HCT116 (cell line): ENCODE measurements around the gene SMPDL3B. TPM values are rescaled to one million over a fixed set of nuclear protein-coding genes. Genes with fewer than 3 reads are reported as not detected.

ENCODE experiments used
- ATAC-seq: fragments of 200-7000 bp; cut with Tn5 transposase; 2 replicates; pipeline ENCODE4 v1.9.1; 2020; ENCODE audit warnings: mild to moderate bottlenecking, moderate library complexity
- BruUV-seq: library from RNA; stranded (reverse); fragments of 400-500 nt; replicated peaks from 2 replicates; lab custom pipeline; 2021; lab: Mats Ljungman, UMichigan
- CTCF ChIA-PET: fragments of 300-600 bp; sonication (Branson Sonifier 250); formaldehyde crosslinking; loops from one replicate; lab custom pipeline; 2021; ENCODE audit warnings: antibody characterized with exemption; lab: Charles Lee
- POLR2A ChIA-PET: fragments of 300-600, 350-600 bp; sonication (Branson Sonifier 250); formaldehyde crosslinking; loops from one replicate; lab custom pipeline; 2021; ENCODE audit warnings: antibody characterized with exemption; lab: Charles Lee
- RAD21 ChIA-PET, 2 experiments: fragments of 300-600 bp; sonication (Branson Sonifier 250); formaldehyde crosslinking; loops; one replicate each; lab custom pipeline; 2023; ENCODE audit warnings: low total read pairs in 2 of 2; ENCODE audit not compliant: uncharacterized antibody in 2 of 2, unreplicated experiment in 2 of 2, low non-redundant PET in 1 of 2; lab: Charles Lee
- DNase-seq: peaks from one replicate; pipeline ENCODE4 v3.0.0-alpha.2; 2010; ENCODE audit warnings: low read depth, low spot score
- H2AFZ ChIP-seq: fragments of 200-600 bp; shearing (Covaris generic), sonication (generic); 2 replicates; pipeline ENCODE4 v1.6.1; 2017; ENCODE audit warnings: low read depth, mixed run types, mixed read lengths, antibody characterized with exemption, low read length; ENCODE audit not compliant: poor library complexity, severe bottlenecking
- H3K27ac ChIP-seq: 2 replicates; pipeline ENCODE4 v1.5.1; 2012; ENCODE audit warnings: low read depth, low read length
- H3K27me3 ChIP-seq: fragments of 200-600 bp; sonication (generic); 2 replicates; pipeline ENCODE4 v1.6.1; 2016; ENCODE audit warnings: mixed run types, low read length, mixed read lengths; ENCODE audit not compliant: insufficient read depth
- H3K36me3 ChIP-seq, 2 experiments: fragments of 200-500 bp in 1 of 2; fragments of 200-600 bp in 1 of 2; sonication (Bioruptor generic) in 1 of 2; sonication (generic) in 1 of 2; 2 replicates each; pipeline versions ENCODE4 v1.5.1 to v1.6.1; 2014 to 2016; ENCODE audit warnings: low read length in 2 of 2, inconsistent platforms in 1 of 2, mixed read lengths in 1 of 2, mixed run types in 1 of 2; ENCODE audit not compliant: insufficient read depth in 2 of 2, control insufficient read depth in 1 of 2
- H3K4me1 ChIP-seq, 2 experiments: fragments of 200-600 bp in 1 of 2; sonication (generic) in 1 of 2; 2 replicates each; pipeline versions ENCODE4 v1.5.1 to v1.6.1; 2012 to 2017; ENCODE audit warnings: low read length in 2 of 2, inconsistent platforms in 1 of 2, mild to moderate bottlenecking in 1 of 2, mixed read lengths in 1 of 2, mixed run types in 1 of 2, moderate library complexity in 1 of 2; ENCODE audit not compliant: insufficient read depth in 2 of 2, control insufficient read depth in 1 of 2
- H3K4me2 ChIP-seq: fragments of 200-600 bp; sonication (generic); 2 replicates; pipeline ENCODE4 v1.6.1; 2017; ENCODE audit warnings: mixed run types, low read length, mixed read lengths
- H3K4me3 ChIP-seq, 2 experiments: fragments of 200-600 bp in 1 of 2; sonication (generic) in 1 of 2; replicated peaks in 1 of 2; 2 replicates each; pipeline ENCODE4 v1.5.1; 2011 to 2016; ENCODE audit warnings: low read length in 2 of 2, control low read depth in 1 of 2, low read depth in 1 of 2, mild to moderate bottlenecking in 1 of 2, mixed read lengths in 1 of 2, mixed run types in 1 of 2
- H3K79me2 ChIP-seq: fragments of 200-600 bp; sonication (generic); 2 replicates; pipeline ENCODE4 v1.6.1; 2017; ENCODE audit warnings: mild to moderate bottlenecking, mixed run types, low read length, moderate library complexity, mixed read lengths; ENCODE audit not compliant: insufficient read depth
- H3K9ac ChIP-seq: fragments of 200-600 bp; sonication (generic); 2 replicates; pipeline ENCODE4 v1.6.1; 2016; ENCODE audit warnings: low read length, mixed read lengths
- H3K9me2 ChIP-seq: fragments of 200-600 bp; sonication (generic), shearing (Covaris generic); 2 replicates; pipeline ENCODE4 v1.6.1; 2017; ENCODE audit warnings: mixed run types, mild to moderate bottlenecking, moderate library complexity; ENCODE audit not compliant: insufficient read depth
- H3K9me3 ChIP-seq, 2 experiments: fragments of 200-500 bp in 1 of 2; fragments of 200-600 bp in 1 of 2; sonication (Bioruptor generic) in 1 of 2; sonication (generic) in 1 of 2; 2 replicates each; pipeline ENCODE4 v1.6.1; 2014 to 2017; ENCODE audit warnings: low read length in 2 of 2, mixed read lengths in 2 of 2, inconsistent platforms in 1 of 2, low read depth in 1 of 2, mild to moderate bottlenecking in 1 of 2, mixed run types in 1 of 2, moderate library complexity in 1 of 2; ENCODE audit not compliant: control insufficient read depth in 1 of 2, insufficient read depth in 1 of 2
- H4K20me1 ChIP-seq: fragments of 200-600 bp; sonication (generic), shearing (Covaris generic); 2 replicates; pipeline ENCODE4 v1.6.1; 2017; ENCODE audit warnings: mixed run types, mild to moderate bottlenecking, moderate library complexity; ENCODE audit not compliant: insufficient read depth
- CBX3 ChIP-seq: IDR thresholded peaks from 2 replicates; pipeline ENCODE4 v1.6.1; 2012; ENCODE audit warnings: low read depth
- CEBPB ChIP-seq: IDR thresholded peaks from 2 replicates; pipeline ENCODE4 v1.6.1; 2012; ENCODE audit warnings: low read depth
- EGR1 ChIP-seq: IDR thresholded peaks from 2 replicates; pipeline ENCODE4 v1.6.1; 2012; ENCODE audit warnings: low read depth
- ELF1 ChIP-seq: IDR thresholded peaks from 2 replicates; pipeline ENCODE4 v1.6.1; 2012; ENCODE audit warnings: low read depth, borderline replicate concordance
- EZH2 ChIP-seq: fragments of 200-600 bp; sonication (generic); IDR thresholded peaks from 2 replicates; pipeline ENCODE4 v1.6.1; 2017; ENCODE audit warnings: antibody characterized with exemption, mixed run types
- FOSL1 ChIP-seq: IDR thresholded peaks from 2 replicates; pipeline ENCODE4 v1.6.1; 2012; ENCODE audit warnings: low read depth
- JUND ChIP-seq: IDR thresholded peaks from 2 replicates; pipeline ENCODE4 v1.6.1; 2012
- POLR2A ChIP-seq: IDR thresholded peaks from 2 replicates; pipeline ENCODE4 v1.7.0; 2011; ENCODE audit warnings: borderline replicate concordance; ENCODE audit not compliant: insufficient read depth, insufficient read length; ENCODE audit errors: extremely low read depth
- POLR2AphosphoS5 ChIP-seq: IDR thresholded peaks from 2 replicates; pipeline ENCODE4 v1.6.1; 2011; ENCODE audit warnings: mild to moderate bottlenecking, low read depth, low read length, moderate library complexity
- RAD21 ChIP-seq: IDR thresholded peaks from 2 replicates; pipeline ENCODE4 v1.6.1; 2012; ENCODE audit warnings: low read depth, mild to moderate bottlenecking
- SP1 ChIP-seq: IDR thresholded peaks from 2 replicates; pipeline ENCODE4 v1.6.1; 2012; ENCODE audit warnings: low read depth
- SRF ChIP-seq: IDR thresholded peaks from 2 replicates; pipeline ENCODE4 v1.6.1; 2012; ENCODE audit warnings: low read depth
- TCF7L2 ChIP-seq: IDR thresholded peaks from 2 replicates; pipeline ENCODE4 v1.7.0; 2011; ENCODE audit warnings: borderline replicate concordance, inconsistent platforms; ENCODE audit not compliant: insufficient read depth, insufficient read length; ENCODE audit errors: extremely low read depth
- YY1 ChIP-seq: IDR thresholded peaks from 2 replicates; pipeline ENCODE4 v1.6.1; 2011; ENCODE audit warnings: low read length, low read depth, moderate library complexity, mild to moderate bottlenecking; ENCODE audit not compliant: insufficient replicate concordance; ENCODE audit errors: extremely low read depth
- ZFX ChIP-seq: fragments of 450-650 bp; IDR thresholded peaks from 2 replicates; pipeline ENCODE4 v1.6.1; 2017
- intact Hi-C: fragments of 100-400 bp; cut with micrococcal nuclease; formaldehyde crosslinking; loops from 2 replicates; pipeline ENCODE4 v1.10.0; 2022
- total RNA-seq: library from RNA; stranded (reverse); gene quantifications from one replicate; pipeline ENCODE4 v1.2.1, GENCODE V29; 2021; ENCODE audit not compliant: unreplicated experiment
- TF ChIP-seq, protein P1 (sequence below): IDR thresholded peaks from 2 replicates; pipeline ENCODE4 v1.6.1; 2012
- TF ChIP-seq, protein P2 (sequence below): IDR thresholded peaks from 2 replicates; pipeline ENCODE4 v1.6.1; 2012
- TF ChIP-seq, protein P3 (sequence below): IDR thresholded peaks from 2 replicates; pipeline ENCODE4 v1.6.1; 2011; ENCODE audit warnings: mild to moderate bottlenecking, low read length, moderate library complexity; ENCODE audit not compliant: insufficient replicate concordance; ENCODE audit errors: extremely low read depth

Gene SMPDL3B
- total RNA-seq, 1 experiment from 2014 or later, result 16.4 TPM

DNA sequence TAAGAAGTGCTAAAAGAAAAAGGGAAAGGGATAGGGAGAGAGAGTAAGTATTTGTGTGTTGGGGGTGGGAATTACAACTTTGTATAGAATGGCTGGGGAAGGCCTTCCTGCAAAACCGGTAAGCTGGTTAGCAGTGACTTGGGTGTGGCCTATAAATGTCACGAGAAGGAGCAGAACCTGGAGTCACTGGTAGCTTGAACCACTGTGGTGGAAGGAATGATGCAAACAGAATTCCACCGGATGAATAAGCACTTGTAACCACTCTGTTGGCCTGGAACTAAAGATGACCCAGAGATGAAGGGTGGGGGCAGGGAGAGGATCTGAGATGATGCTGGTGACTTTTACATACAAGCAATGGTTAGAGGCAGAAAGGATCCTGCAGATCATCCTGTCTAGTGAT is 33.9 kb downstream of the SMPDL3B start:
- H3K27ac ChIP-seq, result no peak overlapping the region; the same call in 1 of the 2 replicates
- CTCF ChIA-PET, result interaction anchor here (1.1 kb wide), 1 partner anchor 9 kb away, joined by 4 read pairs; the partner anchor contains the start of gene XKR8
- H3K4me2 ChIP-seq, result peak overlapping the region; percentile 58
- DNase-seq, result peak; percentile 75
- H3K9me2 ChIP-seq, result no peaks in the 10 kb centered on the region
- no peaks in the 10 kb centered on the region for H4K20me1 ChIP-seq
- H3K27me3 ChIP-seq, result no peaks in the 10 kb centered on the region
- RAD21 ChIA-PET, result no interaction called here
- BruUV-seq, result no TSS peak
- H3K9ac ChIP-seq, result peak overlapping the region; percentile 30
- no peak overlapping the region for H3K4me3 ChIP-seq
- H3K4me1 ChIP-seq, result peaks cover 26 to 41% of the 10 kb centered on the region in 2 experiments
- no peak overlapping the region for H2AFZ ChIP-seq
- peaks cover 0 to 5% of the 10 kb centered on the region in 2 experiments; a peak in 1 of 4 replicates for H3K36me3 ChIP-seq
- no peaks in the 10 kb centered on the region for H3K79me2 ChIP-seq
- no peaks in the 10 kb centered on the region for H3K9me3 ChIP-seq
- ATAC-seq, result peak; percentile 67
- TF ChIP-seq YY1, result no peak
- peak; percentile 74; the same call in 1 of the 2 replicates for TF ChIP-seq JUND
- TF ChIP-seq RAD21, result peak; percentile 7; the same call in 1 of the 2 replicates
- no peak for TF ChIP-seq ZFX
- TF ChIP-seq ELF1, result no peak
- TF ChIP-seq EGR1, result no peak
- peak; percentile 56; the same call in 1 of the 2 replicates for TF ChIP-seq POLR2AphosphoS5
- peak; percentile 36; the same call in 1 of the 2 replicates for TF ChIP-seq CBX3
- TF ChIP-seq POLR2A, result no peak
- TF ChIP-seq CEBPB, result no peak; the same call in 1 of the 2 replicates
- TF ChIP-seq SP1, result peak; percentile 82
- TF ChIP-seq FOSL1, result peak; percentile 64
- TF ChIP-seq, all 23 proteins: peak for 6
- intact Hi-C loops, result no loop called here
- POLR2A ChIA-PET, result interaction anchor here (1.0 kb wide), 1 partner anchor 9 kb away, joined by 3 read pairs; the partner anchor contains the start of gene XKR8

DNA sequence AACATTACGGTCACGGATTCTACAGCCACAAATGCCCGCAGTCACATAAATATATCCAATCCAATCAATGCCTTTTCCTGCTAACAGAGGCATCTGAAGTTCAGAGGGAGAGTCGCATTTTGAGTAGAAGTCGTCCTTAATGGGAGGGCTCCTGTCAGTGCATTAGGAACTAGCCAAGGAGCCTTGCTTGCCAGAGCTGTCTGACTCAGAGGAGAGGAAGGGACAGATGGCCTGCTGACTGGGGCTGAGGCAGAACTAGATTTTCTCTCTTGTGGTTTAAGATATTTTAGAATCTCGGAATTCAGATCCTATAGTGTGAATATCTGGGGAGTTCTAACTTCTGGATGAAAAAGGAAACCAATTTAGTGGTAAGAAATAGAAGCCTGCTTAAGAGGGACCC is 35.6 kb downstream of the SMPDL3B start:
- peaks cover 26 to 41% of the 10 kb centered on the region in 2 experiments for H3K4me1 ChIP-seq
- no TSS peak for BruUV-seq
- TF ChIP-seq POLR2A (no peak), SRF (no peak), EZH2 (no peak), FOSL1 (no peak), TCF7L2 (no peak)
- TF ChIP-seq, protein P1, sequence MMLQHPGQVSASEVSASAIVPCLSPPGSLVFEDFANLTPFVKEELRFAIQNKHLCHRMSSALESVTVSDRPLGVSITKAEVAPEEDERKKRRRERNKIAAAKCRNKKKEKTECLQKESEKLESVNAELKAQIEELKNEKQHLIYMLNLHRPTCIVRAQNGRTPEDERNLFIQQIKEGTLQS, result no peak
- TF ChIP-seq, protein P2, sequence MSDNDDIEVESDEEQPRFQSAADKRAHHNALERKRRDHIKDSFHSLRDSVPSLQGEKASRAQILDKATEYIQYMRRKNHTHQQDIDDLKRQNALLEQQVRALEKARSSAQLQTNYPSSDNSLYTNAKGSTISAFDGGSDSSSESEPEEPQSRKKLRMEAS, result no peak
- TF ChIP-seq, protein P3, sequence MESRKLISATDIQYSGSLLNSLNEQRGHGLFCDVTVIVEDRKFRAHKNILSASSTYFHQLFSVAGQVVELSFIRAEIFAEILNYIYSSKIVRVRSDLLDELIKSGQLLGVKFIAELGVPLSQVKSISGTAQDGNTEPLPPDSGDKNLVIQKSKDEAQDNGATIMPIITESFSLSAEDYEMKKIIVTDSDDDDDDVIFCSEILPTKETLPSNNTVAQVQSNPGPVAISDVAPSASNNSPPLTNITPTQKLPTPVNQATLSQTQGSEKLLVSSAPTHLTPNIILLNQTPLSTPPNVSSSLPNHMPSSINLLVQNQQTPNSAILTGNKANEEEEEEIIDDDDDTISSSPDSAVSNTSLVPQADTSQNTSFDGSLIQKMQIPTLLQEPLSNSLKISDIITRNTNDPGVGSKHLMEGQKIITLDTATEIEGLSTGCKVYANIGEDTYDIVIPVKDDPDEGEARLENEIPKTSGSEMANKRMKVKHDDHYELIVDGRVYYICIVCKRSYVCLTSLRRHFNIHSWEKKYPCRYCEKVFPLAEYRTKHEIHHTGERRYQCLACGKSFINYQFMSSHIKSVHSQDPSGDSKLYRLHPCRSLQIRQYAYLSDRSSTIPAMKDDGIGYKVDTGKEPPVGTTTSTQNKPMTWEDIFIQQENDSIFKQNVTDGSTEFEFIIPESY, result no peak
- H4K20me1 ChIP-seq, result no peaks in the 10 kb centered on the region
- no peak overlapping the region for H3K4me2 ChIP-seq
- no peak overlapping the region for H3K27ac ChIP-seq
- CTCF ChIA-PET, result no interaction called here
- ATAC-seq, result no peak
- H3K79me2 ChIP-seq, result no peaks in the 10 kb centered on the region
- RAD21 ChIA-PET, result interaction anchor here in 1 of 2 experiments (0.6 kb wide), 1 partner anchor 9 kb away, joined by 3 read pairs; no protein-coding TSS in a partner anchor
- POLR2A ChIA-PET, result no interaction called here
- intact Hi-C loops, result no loop called here
- DNase-seq, result no peak
- H3K27me3 ChIP-seq, result no peaks in the 10 kb centered on the region
- no peaks in the 10 kb centered on the region for H3K9me2 ChIP-seq
- no peak overlapping the region for H3K9ac ChIP-seq
- no peak overlapping the region for H2AFZ ChIP-seq
- H3K36me3 ChIP-seq, result no peaks in the 10 kb centered on the region
- no peak overlapping the region for H3K4me3 ChIP-seq
- no peaks in the 10 kb centered on the region for H3K9me3 ChIP-seq
